ENCODE measurements around the gene KNDC1. TPM values are rescaled to one million over a fixed set of nuclear protein-coding genes. Genes with fewer than 3 reads are reported as not detected.

The KNDC1 gene
- total and polyA plus RNA-seq, 2 of the 4 experiments (the other 2 are of a cell fraction): 0.18 to 1.1 TPM

DNA sequence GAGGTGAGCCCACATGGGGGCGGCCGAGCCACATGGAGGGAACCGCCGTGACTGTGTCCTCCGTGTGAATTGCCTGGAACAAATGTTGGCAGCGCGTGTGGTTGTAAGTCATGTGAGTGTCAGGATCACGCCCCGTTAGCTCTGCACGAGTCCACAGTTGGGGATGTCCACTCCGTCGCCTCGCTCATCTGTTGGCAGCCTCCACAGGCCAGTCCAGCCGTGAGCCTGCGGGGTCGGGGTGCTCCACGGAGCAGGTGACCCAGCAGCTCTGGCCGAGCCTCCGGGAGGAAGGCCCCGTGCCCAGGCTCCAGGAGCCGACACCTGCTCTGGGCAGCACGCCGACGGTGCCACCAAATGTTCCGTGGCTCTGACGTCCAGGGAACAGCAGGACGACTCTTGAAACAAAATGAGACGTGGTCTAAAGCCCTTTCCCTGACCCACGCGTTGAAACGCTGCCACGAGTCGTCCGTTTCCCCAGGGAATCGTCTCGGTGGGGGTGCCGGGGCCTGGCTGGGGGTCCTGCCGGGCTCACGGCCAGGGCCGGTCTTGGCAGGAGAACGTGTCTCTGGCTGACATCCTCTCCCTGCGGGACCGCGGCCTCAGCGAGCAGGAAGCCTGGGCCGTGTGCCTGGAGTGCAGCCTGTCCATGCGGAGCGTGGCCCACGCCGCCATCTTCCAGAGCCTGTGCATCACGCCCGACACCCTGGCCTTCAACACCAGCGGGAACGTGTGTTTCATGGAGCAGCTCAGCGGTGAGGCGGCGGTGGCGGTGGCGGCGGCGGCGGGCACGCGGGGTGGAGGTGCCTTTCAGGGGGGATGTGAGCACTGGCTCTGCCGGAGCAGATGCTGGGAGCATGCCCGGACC, 7.0 kb downstream of the KNDC1 start:
- Histone ChIP-seq H4K91ac (ENCODE audit: insufficient read depth, low read depth, low read length) (no peak overlapping the region), H4K20me1 (ENCODE audit: insufficient read depth, low read length) (no peaks in the 10 kb centered on the region), H2BK5ac (ENCODE audit: low read depth, low read length, poor library complexity, severe bottlenecking) (no peak overlapping the region), H3K4me1 (ENCODE audit: control insufficient read depth, insufficient read depth, low read length) (no peaks in the 10 kb centered on the region), H4K8ac (ENCODE audit: low read depth in 2 of 2, low read length in 2 of 2) (no peak overlapping the region), H3K27ac (ENCODE audit: insufficient read depth, low read length) (no peak overlapping the region), H3K18ac (ENCODE audit: low read depth, low read length) (no peak overlapping the region), H3K27me3 (ENCODE audit: control insufficient read depth, insufficient read depth, low read length) (no peaks in the 10 kb centered on the region), H4K5ac (ENCODE audit: low read depth, low read length) (no peak overlapping the region), H3K23ac (ENCODE audit: low read depth, low read length) (no peak overlapping the region), H2BK15ac (ENCODE audit: low read depth, low read length) (no peak overlapping the region), H3K56ac (ENCODE audit: extremely low read depth, insufficient read depth, low read length) (no peak overlapping the region), H2BK20ac (ENCODE audit: low read depth, low read length) (no peak overlapping the region), H2AFZ (replicated peaks; ENCODE audit: low read length, poor library complexity) (no peak overlapping the region), H3K36me3 (ENCODE audit: control insufficient read depth, insufficient read depth, low read length) (peaks cover 4% of the 10 kb centered on the region), H3K9me1 (ENCODE audit: insufficient read depth, low read length) (no peaks in the 10 kb centered on the region; the same call in 1 of the 2 replicates), H3K4ac (ENCODE audit: low read depth, low read length) (no peak overlapping the region), H3K14ac (replicated peaks; ENCODE audit: low read depth, low read length) (no peak overlapping the region), H3K9ac (ENCODE audit: low read depth, low read length) (no peak overlapping the region), H3K79me1 (ENCODE audit: low read depth in 1 of 2, low read length in 2 of 2) (no peaks in the 10 kb centered on the region), H2AK5ac (ENCODE audit: low read depth, low read length) (no peak overlapping the region), H2BK120ac (ENCODE audit: low read depth, low read length) (no peak overlapping the region), H3K4me2 (ENCODE audit: low read depth, low read length) (no peak overlapping the region), H3K4me3 (ENCODE audit: insufficient read depth, low read depth, low read length) (no peak overlapping the region), H2AK9ac (replicated peaks; ENCODE audit: low read depth, low read length, poor library complexity) (no peak overlapping the region), H3K9me3 (ENCODE audit: control insufficient read depth, insufficient read depth, low read length) (no peaks in the 10 kb centered on the region)
- in situ Hi-C loops (cut with MboI; ENCODE audit: low sequenced_read_pairs): no loop called here
- ATAC-seq (ENCODE audit: low read depth): no peak
- ChIA-PET CTCF (no interaction called here), POLR2A (ENCODE audit: unreplicated experiment) (no interaction called here)
- intact Hi-C loops (cut with micrococcal nuclease): no loop called here
- dilution Hi-C loops (cut with HindIII; ENCODE audit: low sequenced_read_pairs, unreplicated experiment): no loop called here
- 47% methylated on average over 41 of the region's 66 CpGs; no CpG with 5 or more reads in 1 of the 2 experiments for WGBS, 2 experiments (ENCODE audit: extremely low coverage in 2 of 2, insufficient read length in 1 of 2)
- no peak for DNase-seq
- BruUV-seq (replicated peaks): no TSS peak
- TF ChIP-seq CHD1 (IDR thresholded peaks at IDR 0.05; ENCODE audit: low read depth, low read length) (no peak), ELK1 (IDR thresholded peaks at IDR 0.05; ENCODE audit: borderline replicate concordance, low read depth, low read length) (no peak), POLR2A (IDR thresholded peaks at IDR 0.05; ENCODE audit: low read depth, low read length) (no peak), MAFK (IDR thresholded peaks at IDR 0.05; ENCODE audit: low read depth, low read length) (no peak), RAD21 (IDR thresholded peaks at IDR 0.05; ENCODE audit: low read length) (no peak), CEBPB (IDR thresholded peaks at IDR 0.05; ENCODE audit: low read depth, low read length) (no peak), MXI1 (IDR thresholded peaks at IDR 0.05; ENCODE audit: borderline replicate concordance, low read depth, low read length) (no peak), RCOR1 (IDR thresholded peaks at IDR 0.05; ENCODE audit: insufficient replicate concordance, low read length) (no peak), SMC3 (IDR thresholded peaks at IDR 0.05; ENCODE audit: low read depth, low read length) (no peak), USF2 (IDR thresholded peaks at IDR 0.05; ENCODE audit: low read depth, low read length) (no peak), CTCF (conservative IDR thresholded peaks at IDR 0.05; ENCODE audit: low read depth, low read length) (no peak), RFX5 (IDR thresholded peaks at IDR 0.05; ENCODE audit: low read depth, low read length) (no peak), MAZ (IDR thresholded peaks at IDR 0.05; ENCODE audit: borderline replicate concordance, low read depth, low read length) (no peak), FOS (IDR thresholded peaks at IDR 0.05; ENCODE audit: low read depth, low read length) (no peak), BHLHE40 (IDR thresholded peaks at IDR 0.05; ENCODE audit: low read depth, low read length) (no peak)
